ENCODE data around the gene IFIH1.

The IFIH1 gene

DNA sequence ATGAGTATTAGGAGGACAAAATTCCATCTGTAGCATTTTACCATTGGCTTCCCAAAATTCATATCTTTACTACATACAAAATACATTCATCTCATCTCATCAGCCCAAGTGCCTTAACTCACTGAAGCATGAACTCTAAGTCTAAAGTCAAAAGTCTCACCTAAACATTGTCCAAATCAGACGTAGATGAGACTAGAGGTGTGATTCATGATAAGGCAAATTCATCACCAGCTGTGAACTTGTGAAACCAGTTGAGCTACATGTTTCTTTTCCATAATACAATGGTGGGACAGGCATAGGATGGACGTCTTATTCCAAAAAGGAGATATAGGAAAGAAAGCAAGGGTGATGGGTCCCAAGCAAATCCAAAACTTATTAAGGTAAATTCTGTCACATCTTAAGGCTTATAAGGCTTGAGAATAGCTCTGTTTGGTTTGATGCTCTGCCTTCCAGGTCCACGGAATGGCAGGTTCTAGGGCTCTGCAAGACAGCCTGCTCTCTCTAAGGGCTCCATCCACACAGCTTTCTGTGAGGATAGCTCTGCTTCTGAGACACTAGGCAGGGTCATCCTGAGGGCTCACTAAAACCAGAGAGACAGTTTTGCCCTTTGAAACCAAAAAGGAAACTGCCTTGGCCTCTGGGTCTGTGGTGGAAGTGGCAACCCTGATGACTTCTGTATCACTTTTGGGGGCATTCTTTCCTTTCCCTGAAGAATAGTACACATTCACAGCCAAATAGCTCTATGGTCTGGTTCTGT, 9.6 kb downstream of the IFIH1 start:
- DNase-seq, result no peak

DNA sequence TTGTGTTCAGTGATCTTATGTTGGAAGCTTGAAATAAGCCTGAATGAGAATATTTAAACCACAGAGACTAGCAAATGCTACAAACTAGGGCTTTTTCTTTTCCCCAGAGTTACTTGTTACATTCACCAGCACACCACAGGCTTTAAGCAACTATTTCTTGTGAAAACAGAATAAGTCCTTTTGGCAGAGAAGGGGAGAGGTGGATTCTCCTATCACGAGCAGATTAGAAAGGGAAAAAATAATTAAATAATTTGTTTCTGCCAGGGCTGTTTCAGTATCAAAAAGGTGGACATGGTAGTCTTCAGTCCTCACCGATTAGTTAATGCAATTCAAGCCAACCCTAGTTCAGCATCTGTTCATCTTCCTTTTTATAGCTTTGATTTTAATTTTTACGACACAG, 12.6 kb downstream of the IFIH1 start:
- DNase-seq, result no peak

DNA sequence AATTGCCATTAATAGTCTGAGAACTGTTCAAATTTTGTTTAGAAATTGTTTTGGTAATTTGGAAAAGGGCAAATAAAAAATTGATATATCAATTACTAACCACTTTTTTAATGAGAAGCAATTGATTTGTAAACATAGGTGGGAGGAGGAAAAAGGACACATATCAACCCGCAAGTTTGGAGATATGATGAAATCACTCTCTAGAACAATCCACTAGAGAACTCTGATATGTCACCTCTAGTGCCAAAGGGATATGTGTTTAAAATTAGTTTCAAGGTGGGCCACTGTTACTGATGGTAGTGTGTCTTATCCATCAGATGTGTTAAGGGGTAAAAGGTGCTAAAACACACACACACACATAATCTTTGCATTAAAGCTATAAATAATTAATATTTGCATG, 16.6 kb downstream of the IFIH1 start:
- no peak for DNase-seq

DNA sequence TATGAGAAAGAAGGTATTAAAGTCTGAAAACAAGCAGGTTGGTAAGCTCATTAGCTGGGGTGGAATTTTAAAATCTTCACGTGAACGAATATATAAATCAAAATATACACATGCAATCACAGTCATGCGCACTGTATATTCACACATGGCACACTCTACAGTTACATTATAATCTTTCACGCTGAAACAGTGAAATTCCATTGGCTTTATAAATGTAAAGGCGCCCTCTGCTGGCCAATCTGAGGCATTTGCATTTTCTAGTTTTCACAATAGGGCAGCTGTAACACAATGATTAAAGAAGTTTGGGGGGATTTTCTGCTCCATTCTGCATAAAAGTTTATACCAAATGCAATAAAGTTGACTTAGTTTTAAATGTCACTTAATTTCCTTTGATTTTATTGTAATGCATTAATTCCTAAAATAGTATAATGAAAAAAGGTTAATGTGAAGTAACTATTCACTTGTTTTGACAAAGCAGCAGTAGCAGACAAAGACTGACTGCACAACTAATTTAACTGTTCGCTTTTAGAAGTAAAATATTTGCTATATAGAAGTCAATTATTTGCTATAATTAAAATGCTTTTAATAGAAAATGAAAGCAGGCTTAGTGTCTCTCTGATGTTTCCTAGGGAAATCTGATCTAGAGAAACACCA, 17.2 kb downstream of the IFIH1 start:
- peak; percentile 48 to 78 for DNase-seq

DNA sequence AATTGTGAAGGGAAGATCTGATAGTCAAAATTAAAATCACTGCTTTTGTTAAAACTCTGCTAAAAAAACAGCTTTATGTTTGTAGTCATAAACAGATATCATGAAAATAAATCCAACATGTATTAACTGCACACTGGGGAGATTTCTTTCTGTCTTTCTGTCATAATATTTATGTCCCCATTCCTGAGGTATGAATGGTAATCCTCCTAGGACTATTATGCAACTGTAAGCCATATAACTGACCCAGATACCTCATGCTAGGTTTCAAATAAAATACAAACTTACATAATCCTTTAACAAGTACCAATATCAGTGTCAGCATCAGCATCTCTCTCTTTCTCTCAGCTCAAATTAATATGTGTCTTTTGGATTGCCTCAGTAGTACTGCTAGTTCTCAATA, 18.2 kb downstream of the IFIH1 start:
- DNase-seq, result no peak

DNA sequence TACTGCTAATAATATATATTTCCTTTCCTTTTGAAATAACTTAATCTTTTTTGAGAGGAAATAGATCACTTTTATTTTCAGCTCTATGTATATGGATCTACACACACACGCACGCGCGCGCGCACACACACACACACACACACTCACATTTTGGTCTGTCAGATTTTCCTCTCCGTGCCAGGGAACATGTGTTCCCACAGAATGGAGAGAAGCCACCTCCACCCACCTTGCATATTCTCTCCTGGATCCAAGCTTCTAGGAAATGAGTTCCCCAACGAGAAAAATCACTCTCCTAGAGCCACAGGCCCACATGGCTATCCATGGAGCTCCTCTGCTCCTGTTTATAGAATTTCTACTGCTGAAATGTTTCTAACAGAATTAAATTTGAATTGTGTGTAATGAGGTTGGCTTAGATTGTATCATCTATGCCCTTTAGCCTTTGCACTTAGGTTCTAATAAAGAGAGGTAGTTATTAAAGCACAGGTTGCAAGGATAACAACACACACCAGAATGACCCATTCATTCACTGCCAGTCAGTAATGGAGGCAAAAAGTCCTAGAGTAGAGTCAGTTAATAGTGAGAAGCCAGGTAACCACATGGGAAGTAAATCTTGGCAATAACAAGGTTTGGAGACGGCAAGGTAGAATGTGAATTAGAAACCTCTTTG, 19.7 kb downstream of the IFIH1 start:
- DNase-seq, result peak in 1 of 2 donors; percentile 44

DNA sequence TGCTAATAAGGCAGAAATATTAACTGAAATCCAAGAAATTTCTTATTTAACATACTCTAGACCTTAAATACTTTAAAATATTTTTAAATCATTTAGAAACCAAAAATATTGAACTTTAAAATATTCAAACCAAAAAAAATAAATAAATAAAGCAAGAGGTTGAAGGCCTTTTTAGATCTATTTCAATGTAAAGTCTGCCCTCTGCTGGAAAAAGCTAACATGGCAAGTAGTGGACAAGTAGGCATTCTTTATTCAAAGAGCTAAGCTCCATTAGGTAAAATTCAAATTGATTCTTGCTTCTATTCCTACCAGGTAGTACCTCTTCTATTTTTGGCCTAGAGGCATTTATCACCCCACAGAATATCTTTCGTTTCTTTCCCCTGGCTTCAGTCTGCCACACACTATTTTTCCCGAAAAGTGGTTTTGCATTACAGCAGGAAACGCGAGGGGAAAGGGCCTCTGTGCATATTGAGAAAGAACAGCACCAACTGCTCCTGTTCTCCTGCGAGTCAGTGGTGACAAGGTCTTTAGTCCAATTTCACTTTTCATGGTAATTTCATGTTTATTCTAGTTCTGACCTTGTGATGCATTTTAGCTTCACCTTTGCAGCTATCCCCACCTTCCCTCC, 20.4 kb downstream of the IFIH1 start:
- peak in 1 of 2 donors; percentile 83 for DNase-seq

DNA sequence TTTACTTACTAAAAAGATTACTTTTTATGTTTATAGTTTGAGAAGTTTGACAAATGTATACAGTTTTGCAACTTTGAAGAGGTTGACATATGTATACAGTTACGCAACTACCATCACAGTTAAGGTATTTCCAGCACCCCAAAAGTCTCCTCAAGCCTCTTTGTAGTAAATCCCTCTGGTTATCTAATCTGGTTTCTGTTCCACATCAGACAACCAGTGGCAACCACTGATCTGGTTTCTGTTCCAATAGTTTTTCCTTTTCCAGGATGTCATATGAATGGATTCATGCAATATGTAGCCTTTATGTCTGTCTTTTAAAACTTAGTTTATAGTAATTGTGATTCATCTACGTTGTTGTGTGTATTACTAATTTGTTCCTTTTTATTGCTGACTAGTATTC, 23.5 kb downstream of the IFIH1 start:
- no peak for DNase-seq

DNA sequence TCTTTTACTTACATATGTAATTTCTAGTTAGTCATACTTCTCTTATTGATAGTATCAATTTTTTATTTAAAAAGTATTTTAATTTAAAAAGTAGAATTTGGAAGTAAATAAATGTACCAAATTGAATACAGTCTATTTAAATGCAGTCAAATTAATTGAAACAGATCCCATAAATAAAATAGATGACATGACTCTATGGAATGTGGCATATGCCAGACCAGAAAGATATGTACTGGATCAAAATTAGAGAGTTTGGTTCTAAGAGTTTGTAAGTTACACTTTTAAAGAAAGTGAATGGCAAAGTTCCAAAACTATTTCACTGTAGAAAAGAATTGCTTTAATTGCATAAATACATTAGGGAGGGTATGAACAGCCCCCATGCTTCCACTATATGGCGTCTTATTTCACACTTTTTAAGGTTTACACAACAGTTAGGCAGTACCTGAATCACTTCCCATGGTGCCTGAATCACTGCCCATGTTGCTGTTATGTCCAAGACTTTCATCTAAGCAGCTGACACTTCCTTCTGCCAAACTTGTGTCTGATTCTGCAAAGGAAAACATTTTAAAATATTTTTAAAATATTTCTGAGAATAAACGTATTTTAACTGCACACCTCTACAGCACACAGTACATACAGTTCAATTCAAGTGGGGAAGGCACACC, 25.2 kb downstream of the IFIH1 start:
- no peak for DNase-seq

DNA sequence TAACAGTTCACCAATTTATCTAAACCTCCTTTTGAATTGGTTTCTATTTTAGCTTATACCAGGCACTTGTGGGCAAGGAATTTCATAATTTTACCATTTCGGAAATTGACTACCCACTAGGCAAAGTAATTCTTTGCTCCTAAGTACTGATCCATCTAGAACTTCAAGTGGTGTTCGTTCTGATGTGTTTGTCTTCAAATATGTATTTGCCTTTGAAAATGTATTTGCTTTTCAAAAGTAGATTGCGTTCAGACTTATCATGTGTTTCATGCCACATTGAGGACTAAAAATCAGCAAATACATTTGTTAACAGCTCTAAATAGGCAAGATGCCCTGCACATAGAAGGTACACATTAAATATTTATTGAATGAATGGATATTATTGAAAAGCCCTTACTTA, 26.7 kb downstream of the IFIH1 start:
- no peak for DNase-seq

DNA sequence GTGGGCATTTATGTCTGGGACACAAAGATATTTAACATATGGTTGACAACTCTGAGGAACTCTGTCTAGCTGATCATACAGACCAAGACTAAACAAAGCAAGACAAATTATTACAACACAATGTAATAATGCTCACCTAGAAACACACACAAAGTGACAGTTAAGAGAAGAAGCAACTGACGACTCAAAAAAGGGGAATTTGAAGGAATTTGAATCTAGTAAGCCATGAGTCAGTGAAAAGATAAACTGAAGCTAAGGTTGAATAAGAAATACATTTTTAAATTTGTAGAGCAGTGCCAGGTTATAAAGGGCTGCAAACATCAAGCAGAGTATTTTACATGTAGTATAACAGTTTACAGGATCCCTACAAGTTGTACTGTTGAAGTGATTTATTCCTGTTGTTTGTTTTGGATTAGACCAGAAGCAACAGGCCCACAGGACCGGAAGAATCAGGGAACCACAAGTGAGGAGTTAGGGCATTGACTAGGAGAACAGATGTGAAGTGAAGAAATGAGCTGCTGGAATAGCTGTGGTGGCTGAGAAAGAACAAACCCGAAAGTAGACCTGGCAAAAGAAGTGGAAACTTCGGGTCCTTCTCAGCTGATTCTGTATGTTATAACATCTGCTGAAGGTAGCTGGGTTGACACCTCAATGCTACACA, 35.6 kb downstream of the IFIH1 start:
- DNase-seq, result no peak

DNA sequence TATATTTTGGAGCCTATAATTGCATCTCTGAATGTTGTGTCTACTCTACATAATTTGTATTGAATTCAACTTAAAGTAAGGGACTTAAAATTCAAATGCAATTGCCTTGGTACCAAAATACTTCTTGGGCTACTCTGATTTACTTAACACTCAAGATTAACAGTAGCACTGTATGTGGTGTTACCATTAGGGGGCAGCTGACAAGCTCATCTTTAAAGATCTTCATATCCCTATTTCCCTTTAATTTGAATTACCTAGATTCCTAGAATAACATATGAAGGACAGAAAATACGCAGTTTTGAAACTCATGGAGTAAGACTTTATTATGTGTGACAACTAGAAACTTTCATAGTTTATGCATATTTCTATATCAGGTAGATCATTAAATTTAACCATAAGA, 37.8 kb downstream of the IFIH1 start:
- DNase-seq, result no peak

DNA sequence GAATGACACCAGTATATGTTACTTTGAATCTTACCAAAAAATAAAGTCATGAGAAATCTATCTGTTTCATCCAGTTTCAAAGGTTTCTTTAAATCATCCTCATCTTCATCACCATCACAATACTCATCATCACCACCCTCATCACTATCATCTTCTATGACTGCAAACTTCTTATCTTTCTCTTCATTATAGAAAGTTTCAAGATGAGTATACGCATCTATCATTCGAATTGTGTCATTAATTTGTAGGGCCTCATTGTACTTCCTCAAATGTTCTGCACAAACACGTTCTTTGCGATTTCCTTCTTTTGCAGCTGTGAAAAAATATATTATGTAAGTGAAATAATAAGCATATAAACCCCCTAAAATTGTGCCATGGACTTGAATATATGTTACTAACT, 41.1 kb downstream of the IFIH1 start:
- DNase-seq, result no peak

DNA sequence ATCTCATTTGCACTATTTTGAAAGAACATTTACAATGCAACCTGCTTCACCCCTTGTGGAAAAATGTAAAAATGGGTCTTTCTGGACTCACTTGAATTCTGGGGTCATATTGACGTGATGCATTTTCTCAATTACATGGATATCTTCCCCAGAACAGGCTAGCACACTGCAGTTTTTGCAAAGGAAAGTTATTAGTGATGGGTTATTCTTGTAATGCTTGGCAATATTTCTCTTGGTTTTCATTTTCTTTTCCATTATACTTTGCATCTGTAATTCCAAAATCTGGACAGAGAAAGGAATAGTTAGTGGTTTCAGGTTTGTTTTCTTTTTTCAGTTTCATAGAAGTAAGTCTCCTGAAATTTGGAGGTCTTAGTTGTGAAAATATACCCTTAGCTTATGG, 50.5 kb downstream of the IFIH1 start:
- no peak for DNase-seq

DNA sequence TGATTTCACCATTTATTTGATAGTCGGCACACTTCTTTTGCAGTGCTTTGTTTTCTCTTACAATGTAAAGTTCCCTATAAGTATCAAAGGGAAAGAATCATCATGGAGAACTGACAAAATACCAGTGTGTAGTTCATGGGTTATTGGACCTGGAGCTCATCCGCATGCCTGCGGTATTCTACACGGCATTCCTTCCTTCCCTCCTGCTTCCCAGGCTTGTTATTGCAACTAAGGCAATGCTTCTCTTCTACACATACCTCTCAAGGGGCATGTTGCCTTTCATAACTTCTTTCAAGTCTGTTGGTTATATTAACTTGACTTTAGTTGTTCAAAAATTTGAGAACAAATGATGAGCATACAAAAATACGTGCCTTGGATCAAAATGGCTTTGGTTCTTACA, 51.0 kb downstream of the IFIH1 start:
- DNase-seq, result no peak

DNA sequence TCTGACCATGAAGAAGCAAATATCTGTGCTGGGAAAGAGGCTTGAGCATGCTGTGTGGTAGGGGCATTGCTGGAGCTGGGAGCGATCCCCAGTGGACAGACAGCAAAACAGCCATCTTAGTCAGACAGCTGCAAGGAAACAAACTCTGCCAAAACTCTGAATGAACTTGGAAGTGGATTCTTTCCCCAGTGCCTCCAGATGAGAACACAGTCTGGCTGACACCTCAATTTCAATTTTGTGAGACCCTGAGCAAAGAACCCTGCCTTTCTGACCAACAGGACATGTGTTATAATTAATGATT, 52.1 kb downstream of the IFIH1 start:
- no peak for DNase-seq

DNA sequence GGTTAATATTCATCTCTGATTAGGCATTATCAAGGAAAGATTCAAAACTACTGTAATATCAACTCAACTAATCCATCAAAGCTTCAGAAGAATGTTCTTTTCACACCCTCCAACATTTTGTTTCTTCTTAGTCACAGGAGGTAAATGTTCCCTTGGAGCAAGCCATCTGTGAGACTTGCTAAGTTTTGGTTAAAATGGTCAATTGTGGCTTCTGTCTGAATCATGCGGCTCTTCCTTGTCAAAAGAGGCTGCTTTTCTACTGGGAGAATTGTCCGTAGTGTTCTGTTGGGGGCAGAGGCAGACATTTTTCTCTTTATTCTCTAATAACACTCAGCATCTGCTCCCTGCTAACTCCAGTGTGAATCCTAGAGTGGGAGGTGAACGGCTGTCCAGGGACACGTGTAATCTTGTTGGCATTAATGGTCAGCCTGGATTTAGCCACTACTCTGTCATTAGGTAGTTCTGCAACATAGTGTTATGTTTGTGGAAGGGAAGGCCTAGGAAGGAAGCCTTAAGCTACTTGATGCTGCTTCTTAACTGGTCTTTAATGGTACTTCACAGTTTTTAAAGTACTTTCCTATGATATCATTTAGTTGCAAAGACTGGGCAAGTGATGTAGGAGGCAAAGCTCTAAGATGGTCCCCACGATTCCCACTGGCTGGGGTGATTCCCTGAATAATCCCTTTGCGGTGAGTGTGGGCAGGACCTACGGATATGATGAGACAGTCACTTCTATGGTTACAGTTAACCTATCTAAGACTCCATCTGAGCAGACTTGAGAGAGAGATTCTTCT, 52.6 kb downstream of the IFIH1 start:
- no peak for DNase-seq

DNA sequence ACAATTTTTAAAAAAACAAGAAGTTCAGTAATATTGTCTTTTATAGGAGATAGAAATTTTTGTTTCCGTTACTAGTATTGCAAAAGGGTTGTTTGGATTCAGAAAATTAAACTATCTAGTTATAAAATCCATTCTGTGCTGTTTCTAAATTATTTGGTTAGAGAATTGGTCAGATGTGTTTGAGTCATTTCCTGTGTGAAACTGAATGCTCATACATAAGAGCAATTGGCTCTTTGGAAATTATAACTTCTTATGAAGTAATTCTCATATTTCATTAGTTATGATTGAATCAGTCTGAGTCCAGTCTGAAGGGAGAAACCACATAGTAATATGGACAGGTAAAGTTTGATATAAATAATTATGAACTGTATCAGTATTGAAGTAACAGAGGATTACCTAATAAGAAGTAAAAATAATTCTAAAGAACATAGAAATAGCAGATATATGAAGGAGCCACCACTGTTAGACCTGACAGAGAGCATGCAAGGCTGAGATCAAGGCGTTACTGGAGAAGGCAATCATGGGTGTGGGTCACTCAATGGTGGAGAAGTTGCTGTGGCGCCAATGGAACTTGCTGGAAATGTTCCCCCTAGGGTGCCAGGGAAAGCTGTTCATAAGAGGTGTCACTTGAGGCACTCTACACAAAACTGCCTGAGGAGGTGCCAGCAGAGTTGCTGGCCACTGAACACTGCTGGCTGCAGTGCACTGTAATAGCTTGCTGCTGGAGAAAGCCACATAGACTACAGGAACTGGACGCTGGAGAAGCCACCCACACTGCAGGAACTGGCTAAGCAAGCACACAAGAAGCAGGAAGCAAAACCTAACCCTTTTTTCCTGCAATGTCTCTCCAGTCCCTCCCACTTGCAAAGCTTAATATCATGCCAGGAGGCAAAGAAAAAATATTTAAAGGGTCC, 57.2 kb downstream of the IFIH1 start:
- no peak for DNase-seq

DNA sequence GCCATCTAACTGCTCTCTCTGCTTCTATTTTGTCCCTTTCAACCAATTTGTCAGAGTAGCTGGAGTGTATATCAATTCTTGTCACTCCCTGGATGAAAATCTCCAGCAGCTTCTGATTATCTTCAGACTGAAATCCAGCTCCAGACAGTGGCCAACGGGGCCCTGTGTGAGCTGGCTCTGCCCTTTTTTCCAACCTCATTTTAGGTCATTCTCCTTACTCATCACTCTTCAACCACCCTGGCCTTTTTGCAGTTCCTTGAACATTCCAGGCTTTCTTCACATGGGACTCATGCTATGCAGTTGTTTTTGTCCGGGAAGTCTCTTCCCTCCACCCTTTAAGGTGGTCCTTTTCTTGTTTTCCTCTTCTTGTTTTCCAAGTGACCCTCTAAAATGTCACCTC, 59.8 kb downstream of the IFIH1 start:
- no peak for DNase-seq

DNA sequence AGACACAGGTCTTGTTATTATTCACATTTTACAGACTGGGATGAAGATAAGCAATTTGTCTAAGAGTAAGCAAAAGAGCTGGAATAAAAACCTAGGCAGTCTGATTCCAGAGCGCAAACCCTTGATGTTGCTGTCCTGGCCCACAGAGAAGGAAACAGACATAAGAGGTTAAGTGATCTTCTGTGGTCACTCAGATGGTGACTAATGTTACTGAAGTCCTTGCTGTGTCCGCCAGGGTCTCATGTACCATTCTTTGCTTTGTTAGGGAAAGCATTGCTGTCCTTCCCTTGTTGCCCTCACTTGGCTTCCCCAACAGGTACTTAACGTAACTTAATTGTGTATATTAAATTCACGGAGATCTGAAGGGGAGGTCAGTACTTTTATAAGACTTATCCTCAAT, 60.3 kb downstream of the IFIH1 start:
- no peak for DNase-seq

DNA sequence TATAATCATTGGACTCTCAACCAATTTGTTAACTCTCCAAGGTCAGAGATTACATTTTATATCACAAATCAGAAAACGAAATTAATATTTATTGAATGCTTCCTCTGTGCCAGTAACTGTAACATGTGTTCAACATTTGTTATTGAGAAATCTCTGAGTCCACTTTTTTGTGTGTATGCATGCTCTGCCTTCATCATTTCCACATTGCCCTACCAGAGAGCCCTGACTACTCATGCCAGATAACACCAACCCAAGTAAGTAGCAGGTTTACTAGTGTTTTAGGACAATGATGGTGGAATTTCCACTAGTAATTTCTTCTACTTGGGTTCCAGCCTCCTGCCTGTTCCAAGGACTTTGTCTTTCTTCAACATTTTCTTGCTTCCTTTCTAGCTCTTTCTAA, 61.1 kb downstream of the IFIH1 start:
- DNase-seq, result no peak
